ENCODE measurements around the gene PEAK1. TPM values are rescaled to one million over a fixed set of nuclear protein-coding genes. Genes with fewer than 3 reads are reported as not detected.

PEAK1 gene
- total RNA-seq, 1 experiment from 2014 or later = 58.7 TPM

DNA sequence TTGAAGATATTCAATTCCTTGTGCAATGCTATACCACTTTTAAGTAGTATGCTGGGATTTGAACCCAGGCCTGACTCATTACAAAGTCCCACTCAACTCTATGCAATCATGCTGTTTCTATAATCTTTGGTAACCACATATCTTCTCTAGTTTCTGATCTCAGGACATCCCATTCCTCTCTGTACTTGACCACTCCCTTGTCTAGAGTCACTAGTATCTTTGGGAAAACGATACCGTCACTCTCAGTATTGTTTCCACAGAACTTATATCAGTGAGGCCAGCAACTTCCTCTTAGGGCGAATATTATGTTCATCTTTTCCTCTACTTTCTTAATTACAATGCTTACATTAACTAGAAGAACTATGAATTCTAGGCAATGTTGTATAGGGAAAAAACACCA, 211.7 kb downstream of the PEAK1 start:
- POLR2A ChIA-PET = interaction anchor here (0.6 kb wide), 1 partner anchor 1001 kb away, joined by 7 read pairs; no protein-coding TSS in a partner anchor
- ATAC-seq = no peak

GRCh38 chr15:77201665-77202064, 218.2 kb downstream of the PEAK1 start:
- no peaks in the 10 kb centered on the region for H3K36me3 ChIP-seq (ENCODE audit: control insufficient read depth, insufficient read depth, low read length)
- CTCF ChIA-PET = no interaction called here
- no peaks in the 10 kb centered on the region; the same call in 1 of the 2 replicates for H3K4me1 ChIP-seq (ENCODE audit: control insufficient read depth, insufficient read depth, low read length)

More for the DNA sequence above, 211.7 kb downstream of the PEAK1 start:
- intact Hi-C loops (cut with micrococcal nuclease; ENCODE audit: unreplicated experiment) (no loop called here), in situ Hi-C loops (cut with HindIII; ENCODE audit: low pct_unique_long_range_greater_than_20kb, low sequenced_read_pairs) (no loop called here)
- TF ChIP-seq TCF7L2 (IDR thresholded peaks at IDR 0.05; ENCODE audit: low read depth, low read length) = no peak
- TF ChIP-seq, protein P1, sequence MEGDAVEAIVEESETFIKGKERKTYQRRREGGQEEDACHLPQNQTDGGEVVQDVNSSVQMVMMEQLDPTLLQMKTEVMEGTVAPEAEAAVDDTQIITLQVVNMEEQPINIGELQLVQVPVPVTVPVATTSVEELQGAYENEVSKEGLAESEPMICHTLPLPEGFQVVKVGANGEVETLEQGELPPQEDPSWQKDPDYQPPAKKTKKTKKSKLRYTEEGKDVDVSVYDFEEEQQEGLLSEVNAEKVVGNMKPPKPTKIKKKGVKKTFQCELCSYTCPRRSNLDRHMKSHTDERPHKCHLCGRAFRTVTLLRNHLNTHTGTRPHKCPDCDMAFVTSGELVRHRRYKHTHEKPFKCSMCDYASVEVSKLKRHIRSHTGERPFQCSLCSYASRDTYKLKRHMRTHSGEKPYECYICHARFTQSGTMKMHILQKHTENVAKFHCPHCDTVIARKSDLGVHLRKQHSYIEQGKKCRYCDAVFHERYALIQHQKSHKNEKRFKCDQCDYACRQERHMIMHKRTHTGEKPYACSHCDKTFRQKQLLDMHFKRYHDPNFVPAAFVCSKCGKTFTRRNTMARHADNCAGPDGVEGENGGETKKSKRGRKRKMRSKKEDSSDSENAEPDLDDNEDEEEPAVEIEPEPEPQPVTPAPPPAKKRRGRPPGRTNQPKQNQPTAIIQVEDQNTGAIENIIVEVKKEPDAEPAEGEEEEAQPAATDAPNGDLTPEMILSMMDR (IDR thresholded peaks at IDR 0.05) = no peak
- TF ChIP-seq POLR2AphosphoS5 (IDR thresholded peaks at IDR 0.05; ENCODE audit: low read depth, low read length) = no peak
- no peak for TF ChIP-seq SIN3A (IDR thresholded peaks at IDR 0.05; ENCODE audit: borderline replicate concordance, insufficient read depth, low read depth, low read length)
- no peak for TF ChIP-seq REST (IDR thresholded peaks at IDR 0.05; ENCODE audit: insufficient read depth in 1 of 2, low read depth in 2 of 2, low read length in 1 of 2)
- DNase-seq (ENCODE audit: low read depth, low spot score) = no peak
- Histone ChIP-seq H3K27me3 (ENCODE audit: control insufficient read depth, insufficient read depth, low read length) (no peaks in the 10 kb centered on the region), H3K9me3 (ENCODE audit: control insufficient read depth, insufficient read depth, low read depth, low read length) (peaks cover 7% of the 10 kb centered on the region; the same call in 1 of the 2 replicates), H3K4me3 (ENCODE audit: low read depth in 2 of 2, low read length in 2 of 2) (no peak overlapping the region), H3K36me3 (ENCODE audit: control insufficient read depth, insufficient read depth, low read length) (no peaks in the 10 kb centered on the region; the same call in 1 of the 2 replicates), H3K27ac (ENCODE audit: low read length) (no peak overlapping the region), H3K4me1 (ENCODE audit: control insufficient read depth, insufficient read depth, low read length) (no peaks in the 10 kb centered on the region; the same call in 1 of the 2 replicates)
- CTCF ChIA-PET = no interaction called here
- BruUV-seq (replicated peaks) = no TSS peak

More at GRCh38 chr15:77201665-77202064, 218.2 kb downstream of the PEAK1 start:
- ATAC-seq (no peak), DNase-seq (ENCODE audit: low read depth, low spot score) (no peak)
- no peak overlapping the region for H3K4me3 ChIP-seq (ENCODE audit: low read depth in 2 of 2, low read length in 2 of 2)
- TF ChIP-seq TCF7L2 (IDR thresholded peaks at IDR 0.05; ENCODE audit: low read depth, low read length) (no peak), REST (IDR thresholded peaks at IDR 0.05; ENCODE audit: insufficient read depth in 1 of 2, low read depth in 2 of 2, low read length in 1 of 2) (no peak), SIN3A (IDR thresholded peaks at IDR 0.05; ENCODE audit: borderline replicate concordance, insufficient read depth, low read depth, low read length) (no peak), POLR2AphosphoS5 (IDR thresholded peaks at IDR 0.05; ENCODE audit: low read depth, low read length) (no peak)
- TF ChIP-seq, protein P1 (IDR thresholded peaks at IDR 0.05) = no peak
- BruUV-seq (replicated peaks) = no TSS peak
- in situ Hi-C loops (cut with HindIII; ENCODE audit: low pct_unique_long_range_greater_than_20kb, low sequenced_read_pairs) (no loop called here), intact Hi-C loops (cut with micrococcal nuclease; ENCODE audit: unreplicated experiment) (no loop called here)
- H3K27ac ChIP-seq (ENCODE audit: low read length) = no peak overlapping the region
- no peaks in the 10 kb centered on the region for H3K27me3 ChIP-seq (ENCODE audit: control insufficient read depth, insufficient read depth, low read length)
- no peaks in the 10 kb centered on the region for H3K9me3 ChIP-seq (ENCODE audit: control insufficient read depth, insufficient read depth, low read depth, low read length)
- POLR2A ChIA-PET = no interaction called here
